Upper lobe of right lung (tissue), 1 donor: Measurements from ENCODE around the gene RIN3. TPM values are rescaled to one million over a fixed set of nuclear protein-coding genes. Genes with fewer than 3 reads are reported as not detected.

Source experiments
- ATAC-seq: fragments of 200-7000 bp; cut with Tn5 transposase; one replicate; pipeline ENCODE4 v1.9.1; 2020; ENCODE audit warnings: mild to moderate bottlenecking, moderate library complexity
- DNase-seq: peaks from one replicate; pipeline ENCODE4 v3.0.0-alpha.2; 2020
- H3K27ac ChIP-seq: fragments of 200-600 bp; one replicate; pipeline ENCODE4 v1.8.0; 2022
- H3K27me3 ChIP-seq: fragments of 200-600 bp; one replicate; pipeline ENCODE4 v1.8.0; 2022; ENCODE audit warnings: mild to moderate bottlenecking
- H3K36me3 ChIP-seq: fragments of 200-600 bp; one replicate; pipeline ENCODE4 v1.8.0; 2022
- H3K4me1 ChIP-seq: fragments of 200-600 bp; one replicate; pipeline ENCODE4 v1.8.0; 2022
- H3K4me3 ChIP-seq: fragments of 200-600 bp; one replicate; pipeline ENCODE4 v1.8.0; 2022; ENCODE audit warnings: mild to moderate bottlenecking
- H3K9me3 ChIP-seq: fragments of 200-600 bp; one replicate; pipeline ENCODE4 v1.8.0; 2022
- intact Hi-C: fragments of 100-400 bp; cut with DNase I; formaldehyde crosslinking; loops from one replicate; pipeline ENCODE4 v1.11.0; 2022
- total RNA-seq: library from RNA; stranded (reverse); fragmentation: NEBNext Ultra II Directional; extraction: Animal tissue kit (Norgen Biotek cat#: 25700); gene quantifications from one replicate; pipeline ENCODE4 v1.2.1, GENCODE V29; 2021
- TF ChIP-seq, protein P1 (sequence below): fragments of 200-600 bp; IDR thresholded peaks from one replicate; pipeline ENCODE4 v1.8.0; 2022; ENCODE audit warnings: antibody characterized with exemption
- donor health status: DM: no; HTN: yes; CAD: no; lungs with severe emphysema.

RIN3 gene
- total RNA-seq, 1 donor from 2014 or later = 56.0 TPM

DNA sequence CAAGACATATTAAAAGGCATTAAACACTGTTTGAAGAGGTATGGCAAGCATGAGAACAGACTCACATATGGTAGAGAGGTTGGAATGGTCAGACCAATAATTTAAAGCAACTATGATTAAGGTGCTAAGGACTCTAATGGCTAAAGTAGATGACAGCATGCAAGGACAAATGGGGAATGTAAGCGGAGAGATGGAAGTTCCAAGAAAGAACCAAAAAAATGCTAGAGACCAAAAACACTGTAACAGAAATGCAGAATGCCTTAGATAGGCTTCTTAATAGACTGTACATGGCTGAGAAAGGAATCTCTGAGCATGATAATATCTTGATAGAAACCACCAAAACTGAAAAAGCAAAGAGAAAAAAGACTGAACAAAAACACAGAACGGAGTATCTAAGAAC is 77.4 kb downstream of the RIN3 start:
- intact Hi-C loops = no loop called here

GRCh38 chr14:92591346-92591745 is 77.8 kb downstream of the RIN3 start:
- Histone ChIP-seq H3K4me3 (no peak overlapping the region), H3K27ac (no peak overlapping the region), H3K9me3 (no peaks in the 10 kb centered on the region), H3K27me3 (no peaks in the 10 kb centered on the region), H3K36me3 (peaks cover 5% of the 10 kb centered on the region), H3K4me1 (peaks cover 15% of the 10 kb centered on the region)
- ATAC-seq = no peak
- TF ChIP-seq, protein P1, sequence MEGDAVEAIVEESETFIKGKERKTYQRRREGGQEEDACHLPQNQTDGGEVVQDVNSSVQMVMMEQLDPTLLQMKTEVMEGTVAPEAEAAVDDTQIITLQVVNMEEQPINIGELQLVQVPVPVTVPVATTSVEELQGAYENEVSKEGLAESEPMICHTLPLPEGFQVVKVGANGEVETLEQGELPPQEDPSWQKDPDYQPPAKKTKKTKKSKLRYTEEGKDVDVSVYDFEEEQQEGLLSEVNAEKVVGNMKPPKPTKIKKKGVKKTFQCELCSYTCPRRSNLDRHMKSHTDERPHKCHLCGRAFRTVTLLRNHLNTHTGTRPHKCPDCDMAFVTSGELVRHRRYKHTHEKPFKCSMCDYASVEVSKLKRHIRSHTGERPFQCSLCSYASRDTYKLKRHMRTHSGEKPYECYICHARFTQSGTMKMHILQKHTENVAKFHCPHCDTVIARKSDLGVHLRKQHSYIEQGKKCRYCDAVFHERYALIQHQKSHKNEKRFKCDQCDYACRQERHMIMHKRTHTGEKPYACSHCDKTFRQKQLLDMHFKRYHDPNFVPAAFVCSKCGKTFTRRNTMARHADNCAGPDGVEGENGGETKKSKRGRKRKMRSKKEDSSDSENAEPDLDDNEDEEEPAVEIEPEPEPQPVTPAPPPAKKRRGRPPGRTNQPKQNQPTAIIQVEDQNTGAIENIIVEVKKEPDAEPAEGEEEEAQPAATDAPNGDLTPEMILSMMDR = no peak
- DNase-seq = no peak
- intact Hi-C loops = no loop called here

More for the DNA sequence above, 77.4 kb downstream of the RIN3 start:
- Histone ChIP-seq H3K27ac (no peak overlapping the region), H3K9me3 (no peaks in the 10 kb centered on the region), H3K4me1 (peaks cover 16% of the 10 kb centered on the region), H3K27me3 (no peaks in the 10 kb centered on the region), H3K36me3 (peaks cover 5% of the 10 kb centered on the region), H3K4me3 (no peak overlapping the region)
- no peak for DNase-seq
- TF ChIP-seq, protein P1 = no peak
- no peak for ATAC-seq

- DNase-seq (no peak), ATAC-seq (no peak)
- TF ChIP-seq, protein P1 = no peak
- H3K4me3 ChIP-seq = no peak overlapping the region
- peaks cover 8% of the 10 kb centered on the region for H3K4me1 ChIP-seq
- no peaks in the 10 kb centered on the region for H3K9me3 ChIP-seq
- no peaks in the 10 kb centered on the region for H3K27me3 ChIP-seq
- no peak overlapping the region for H3K27ac ChIP-seq
- H3K36me3 ChIP-seq = peaks cover 5% of the 10 kb centered on the region
- intact Hi-C loops = no loop called here
Measured at GRCh38 chr14:92595267-92595666, 81.7 kb downstream of the RIN3 start.

DNA sequence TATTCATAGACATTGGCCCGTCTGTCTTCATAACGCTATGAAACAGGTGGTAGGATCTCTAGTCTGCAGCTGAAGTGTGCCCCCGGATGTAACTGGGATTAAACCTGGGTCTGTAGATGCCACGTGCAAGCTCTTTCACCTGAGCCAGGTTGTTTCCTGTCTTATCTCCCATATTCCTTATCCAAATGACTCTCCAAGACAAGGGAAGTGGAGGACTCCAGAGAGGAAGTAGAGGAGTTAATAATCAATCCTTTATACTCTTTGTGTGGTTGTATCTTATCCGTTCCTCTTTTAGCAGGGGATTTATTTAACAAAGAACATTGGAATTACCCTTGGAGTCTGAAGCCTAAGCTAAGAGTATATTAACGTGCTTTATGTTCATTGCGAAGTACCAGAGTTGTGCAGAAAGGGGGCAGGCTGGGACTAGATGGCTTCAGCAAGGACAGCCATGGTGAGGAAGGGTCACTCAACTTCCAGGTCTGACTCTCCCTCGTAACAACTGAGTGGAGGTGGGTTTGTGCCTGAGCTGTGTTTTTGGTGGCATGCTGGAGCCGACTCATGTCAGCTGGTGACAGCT is 82.8 kb downstream of the RIN3 start:
- ATAC-seq = no peak
- Histone ChIP-seq H3K4me3 (no peak overlapping the region), H3K27ac (no peak overlapping the region), H3K36me3 (no peaks in the 10 kb centered on the region), H3K27me3 (no peaks in the 10 kb centered on the region), H3K9me3 (no peaks in the 10 kb centered on the region), H3K4me1 (peaks cover 13% of the 10 kb centered on the region)
- TF ChIP-seq, protein P1 = no peak
- intact Hi-C loops = no loop called here
- DNase-seq = no peak

DNA sequence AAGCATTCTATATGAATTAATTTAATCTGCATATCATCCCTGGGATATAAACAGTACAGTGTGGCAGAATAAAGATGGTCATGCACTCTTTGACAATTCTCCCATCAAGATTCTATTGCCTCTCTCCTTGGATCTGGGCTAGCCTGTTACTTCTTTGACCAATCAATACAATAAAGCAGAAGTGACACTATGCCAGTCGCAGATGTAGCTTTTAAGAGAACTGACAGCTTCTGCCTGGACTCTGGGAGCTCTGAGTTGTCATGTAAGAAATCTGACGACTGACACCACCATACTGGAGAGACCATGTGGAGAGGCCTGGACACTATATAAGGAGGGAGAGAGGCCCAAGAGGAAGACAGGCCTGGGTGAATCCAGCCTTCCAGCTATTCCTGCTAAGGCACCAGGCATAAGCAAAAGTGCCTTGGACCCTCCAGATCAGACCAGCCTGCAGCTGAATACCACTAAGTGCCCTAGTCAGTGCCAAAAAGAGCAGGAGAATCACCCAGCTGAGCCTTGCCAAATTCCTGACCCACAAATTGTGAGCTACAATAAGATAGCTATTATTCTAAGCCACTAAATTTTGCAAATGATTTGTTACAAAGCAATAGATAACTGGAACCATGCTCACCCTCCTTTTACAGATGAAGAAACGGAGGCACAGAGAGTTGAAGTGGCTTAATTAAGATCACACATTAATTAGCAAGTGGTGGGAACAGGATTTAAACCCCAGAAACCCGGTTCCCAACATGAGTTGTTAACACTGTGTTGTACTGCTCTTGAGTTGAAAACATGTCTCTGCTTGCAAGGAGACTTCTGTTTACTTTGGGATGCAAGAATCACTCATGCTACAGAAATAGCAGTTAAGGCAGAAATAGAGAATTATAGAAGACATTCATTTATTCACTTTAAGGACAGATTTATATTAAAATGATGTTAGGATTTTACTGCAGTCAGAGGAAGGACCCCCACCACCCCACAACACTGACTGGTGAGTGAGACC is 84.6 kb downstream of the RIN3 start:
- no peak overlapping the region for H3K4me3 ChIP-seq
- no peak overlapping the region for H3K27ac ChIP-seq
- no peak for ATAC-seq
- intact Hi-C loops = no loop called here
- H3K9me3 ChIP-seq = no peaks in the 10 kb centered on the region
- TF ChIP-seq, protein P1 = no peak
- peaks cover 22% of the 10 kb centered on the region for H3K4me1 ChIP-seq
- H3K27me3 ChIP-seq = no peaks in the 10 kb centered on the region
- DNase-seq = no peak
- no peaks in the 10 kb centered on the region for H3K36me3 ChIP-seq
